ENCODE measurements around the gene RHOU.
"Not testable (repeated sequence)": the region's sequence is repeated elsewhere in the genome, so short reads cannot be mapped to it uniquely, and the experiment has no call there.

RHOU gene

GRCh38 chr1:228763561-228763960 is 28.3 kb downstream of the RHOU start:
- no peak for DNase-seq

GRCh38 chr1:228765168-228765946 is 30.1 kb downstream of the RHOU start:
- no peak for DNase-seq

GRCh38 chr1:228766788-228767187 is 31.5 kb downstream of the RHOU start:
- DNase-seq = no peak

GRCh38 chr1:228767636-228768354 is 32.5 kb downstream of the RHOU start:
- DNase-seq = no peak

GRCh38 chr1:228768355-228769000 is 33.2 kb downstream of the RHOU start:
- DNase-seq = no peak

- DNase-seq = no peak
Observed at GRCh38 chr1:228770779-228771223, 35.5 kb downstream of the RHOU start.

GRCh38 chr1:228772516-228773212 is 37.4 kb downstream of the RHOU start:
- DNase-seq = no peak

- DNase-seq = not testable (repeated sequence)
Observed at GRCh38 chr1:228775946-228776345, 40.7 kb downstream of the RHOU start.

GRCh38 chr1:228776449-228776848 is 41.2 kb downstream of the RHOU start:
- DNase-seq = no peak

- DNase-seq = no peak
Observed at GRCh38 chr1:228777236-228777635, 42.0 kb downstream of the RHOU start.

- DNase-seq = no peak
Observed at GRCh38 chr1:228778026-228778425, 42.7 kb downstream of the RHOU start.

GRCh38 chr1:228778466-228778865 is 43.2 kb downstream of the RHOU start:
- no peak for DNase-seq

- no peak for DNase-seq
Observed at GRCh38 chr1:228778961-228779360, 43.7 kb downstream of the RHOU start.

- no peak for DNase-seq
Observed at GRCh38 chr1:228781161-228781808, 46.0 kb downstream of the RHOU start.

- no peak for DNase-seq
Observed at GRCh38 chr1:228781809-228782661, 46.8 kb downstream of the RHOU start.

- no peak for DNase-seq
Observed at GRCh38 chr1:228782662-228783417, 47.6 kb downstream of the RHOU start.

- no peak for DNase-seq
Observed at GRCh38 chr1:228783418-228784040, 48.2 kb downstream of the RHOU start.

GRCh38 chr1:228784181-228784580 is 48.9 kb downstream of the RHOU start:
- no peak for DNase-seq

GRCh38 chr1:228785366-228786330 is 50.4 kb downstream of the RHOU start:
- DNase-seq = no peak
